HL-60 (cell line): ENCODE measurements around the gene ROS1.

ENCODE experiments used
- GABPA ChIP-seq: IDR thresholded peaks from 2 replicates; pipeline ENCODE4 v1.6.1; 2012; ENCODE audit warnings: low read depth
- POLR2AphosphoS5 ChIP-seq: IDR thresholded peaks from 2 replicates; pipeline ENCODE4 v1.6.1; 2012; ENCODE audit warnings: low read depth
- TF ChIP-seq, protein P1 (sequence below): IDR thresholded peaks from one replicate; pipeline ENCODE4 v1.5.1; 2011; ENCODE audit warnings: low read length, control low read depth, inconsistent platforms; ENCODE audit not compliant: insufficient read depth

DNA sequence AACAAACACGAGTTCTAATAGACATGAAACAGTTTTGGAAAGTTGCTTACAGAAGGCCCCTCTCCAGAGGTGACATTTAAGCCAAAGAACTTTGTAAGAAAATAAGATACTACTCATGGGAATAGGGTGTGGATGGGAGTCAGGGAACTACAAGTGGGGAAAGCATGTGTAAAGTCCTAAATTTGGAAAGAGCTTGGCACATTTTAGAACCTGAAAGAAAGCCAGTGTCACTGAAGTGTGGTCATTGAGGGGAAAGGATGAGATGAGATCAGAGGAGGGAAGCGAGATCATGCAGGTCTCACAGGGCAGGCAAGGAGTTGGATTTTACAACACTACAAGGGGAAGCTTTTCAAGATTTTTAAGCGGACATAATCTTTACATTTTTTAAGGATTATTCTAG lies 122.4 kb downstream of the ROS1 start:
- TF ChIP-seq, protein P1, sequence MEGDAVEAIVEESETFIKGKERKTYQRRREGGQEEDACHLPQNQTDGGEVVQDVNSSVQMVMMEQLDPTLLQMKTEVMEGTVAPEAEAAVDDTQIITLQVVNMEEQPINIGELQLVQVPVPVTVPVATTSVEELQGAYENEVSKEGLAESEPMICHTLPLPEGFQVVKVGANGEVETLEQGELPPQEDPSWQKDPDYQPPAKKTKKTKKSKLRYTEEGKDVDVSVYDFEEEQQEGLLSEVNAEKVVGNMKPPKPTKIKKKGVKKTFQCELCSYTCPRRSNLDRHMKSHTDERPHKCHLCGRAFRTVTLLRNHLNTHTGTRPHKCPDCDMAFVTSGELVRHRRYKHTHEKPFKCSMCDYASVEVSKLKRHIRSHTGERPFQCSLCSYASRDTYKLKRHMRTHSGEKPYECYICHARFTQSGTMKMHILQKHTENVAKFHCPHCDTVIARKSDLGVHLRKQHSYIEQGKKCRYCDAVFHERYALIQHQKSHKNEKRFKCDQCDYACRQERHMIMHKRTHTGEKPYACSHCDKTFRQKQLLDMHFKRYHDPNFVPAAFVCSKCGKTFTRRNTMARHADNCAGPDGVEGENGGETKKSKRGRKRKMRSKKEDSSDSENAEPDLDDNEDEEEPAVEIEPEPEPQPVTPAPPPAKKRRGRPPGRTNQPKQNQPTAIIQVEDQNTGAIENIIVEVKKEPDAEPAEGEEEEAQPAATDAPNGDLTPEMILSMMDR, result no peak
- TF ChIP-seq POLR2AphosphoS5, result no peak
- TF ChIP-seq GABPA, result no peak
